Activated CD4-positive, alpha-beta T cell treated with anti-CD3 and anti-CD28 coated beads, Interleukin-10, Interleukin-2, amounts not matched to agents 100 ng/mL and 50 ng/mL, durations not matched to agents 16 hours and 8 hours (primary cell): ENCODE results near the gene CENPL.

Experiments
- DNase-seq: peaks from one replicate; pipeline ENCODE4 v3.0.0-alpha.2; 2020

CENPL gene

GRCh38 chr1:173757666-173758065 lies 67.0 kb downstream of the CENPL start:
- no peak for DNase-seq

GRCh38 chr1:173753830-173754229 lies 70.9 kb downstream of the CENPL start:
- no peak for DNase-seq
